Ammon's horn (tissue), 1 donor: Measurements from ENCODE around the gene ZNF37A.
"Not testable (repeated sequence)": the region's sequence is repeated elsewhere in the genome, so short reads cannot be mapped to it uniquely, and the experiment has no call there.

Experiments used
- DNase-seq: peaks from one replicate; pipeline ENCODE4 v3.0.0-alpha.2; 2016; ENCODE audit warnings: low spot score

ZNF37A gene

GRCh38 chr10:38150891-38151463, 56.8 kb downstream of the ZNF37A start:
- not testable (repeated sequence) for DNase-seq

DNA sequence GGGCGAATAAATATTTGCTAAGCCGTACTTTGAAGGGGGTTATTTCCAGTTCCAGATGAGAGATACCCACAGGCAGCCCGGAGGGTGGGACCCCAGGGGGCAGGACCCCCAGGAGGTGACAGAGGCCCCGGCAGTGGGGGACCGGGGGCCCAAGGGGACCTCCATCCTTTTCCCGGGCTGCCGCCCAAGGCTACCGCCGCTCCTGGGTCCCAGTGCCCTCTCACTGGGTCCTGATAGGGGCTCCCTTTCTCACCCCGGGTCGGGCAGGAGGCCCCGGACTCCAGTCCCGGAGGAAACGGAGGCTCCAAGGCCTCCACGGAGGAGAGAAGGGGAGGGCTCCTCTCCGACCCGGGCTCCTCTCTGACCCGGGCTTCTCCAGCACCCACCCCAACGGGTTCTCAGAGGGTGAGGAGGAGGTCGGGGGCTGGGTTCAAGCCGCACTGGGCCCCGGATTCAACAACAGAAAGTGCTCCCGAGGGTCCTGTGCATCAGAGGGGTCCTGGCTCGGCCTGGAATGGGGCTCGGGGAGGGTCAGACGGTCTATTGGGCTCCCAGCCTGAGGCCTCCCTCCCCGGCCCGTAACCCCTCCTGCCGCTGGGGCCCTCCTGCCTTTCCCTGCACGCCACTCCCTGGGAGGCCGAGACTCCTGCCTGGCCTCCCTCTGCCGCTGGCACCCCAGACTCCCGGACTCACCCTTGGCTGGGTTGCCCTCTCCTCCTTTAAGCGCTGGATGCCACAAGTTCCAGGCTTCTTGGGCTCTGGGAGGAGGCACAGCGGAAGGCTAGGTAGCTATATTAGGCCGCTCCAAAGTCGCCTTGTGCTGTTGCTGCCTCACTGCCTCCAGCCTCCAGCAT, 62.5 kb downstream of the ZNF37A start:
- no peak for DNase-seq

GRCh38 chr10:38157270-38157685, 63.1 kb downstream of the ZNF37A start:
- no peak for DNase-seq

- no peak for DNase-seq
These were observed 64.9 kb downstream of the ZNF37A start for GRCh38 chr10:38159004-38159403.

- no peak for DNase-seq
These were observed 69.5 kb downstream of the ZNF37A start for GRCh38 chr10:38163617-38164016.

DNA sequence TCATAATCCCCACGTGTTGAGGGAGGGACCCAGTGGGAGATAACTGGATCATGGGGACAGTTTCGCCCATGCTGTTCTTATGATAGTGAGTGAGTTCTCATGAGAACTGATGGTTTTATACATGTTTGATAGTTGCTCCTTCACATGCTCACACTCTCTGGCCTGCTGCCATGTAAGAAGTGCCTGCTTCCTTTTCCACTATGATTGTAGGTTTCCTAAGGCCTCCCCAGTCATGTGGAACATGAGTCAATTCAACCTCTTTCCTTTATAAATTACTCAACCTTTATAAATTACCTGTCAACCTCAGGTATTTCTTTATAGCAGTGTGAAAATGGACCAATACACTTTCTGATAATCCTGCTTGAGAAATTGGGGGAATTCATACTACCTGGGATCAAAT, 80.2 kb downstream of the ZNF37A start:
- DNase-seq, result no peak

- no peak for DNase-seq
These were observed 90.3 kb downstream of the ZNF37A start for GRCh38 chr10:38184477-38184876.
